Measurements from ENCODE around the gene EYS. TPM values are rescaled to one million over a fixed set of nuclear protein-coding genes. Genes with fewer than 3 reads are reported as not detected.

The EYS gene
- total RNA-seq, 5 donors from 2014 or later (not counting 1 experiment from before 2014, with no cell fraction given) = not detected

GRCh38 chr6:64792534-64792933, 914.5 kb downstream of the EYS start:
- Histone ChIP-seq H3K4me1 (ENCODE audit: control insufficient read depth in 1 of 2, extremely low read depth in 1 of 2, insufficient read depth in 2 of 2, low read length in 2 of 2) (peaks cover 0 to 3% of the 10 kb centered on the region in 2 experiments), H3K36me3 (ENCODE audit: control insufficient read depth in 2 of 2, extremely low read depth in 1 of 2, insufficient read depth in 1 of 2, low read length in 1 of 2) (no peaks in the 10 kb centered on the region), H3K27ac (ENCODE audit: low read length) (no peak overlapping the region), H3K27me3 (replicated peaks in 1 of 2; ENCODE audit: control insufficient read depth in 2 of 2, extremely low read depth in 1 of 2, insufficient read depth in 2 of 2, low read length in 1 of 2) (no peaks in the 10 kb centered on the region), H3K9me3 (no peaks in the 10 kb centered on the region), H3K4me3 (ENCODE audit: control insufficient read depth in 1 of 2, extremely low read depth in 1 of 2, low read length in 1 of 2) (no peak overlapping the region)
- H3K4me1 Mint-ChIP-seq = no peaks in the 10 kb centered on the region
- no peak overlapping the region for H3K27ac Mint-ChIP-seq
- 71% methylated on average over 1 of the region's 4 CpGs for WGBS (ENCODE audit: insufficient coverage)
- peaks cover 7 to 10% (median 9%) of the 10 kb centered on the region in 3 donors for H3K9me3 Mint-ChIP-seq
- DNase-seq (no peak), ATAC-seq (replicated peaks in 1 of 4) (no peak)
- CTCF ChIA-PET = no interaction called here
- H3K4me3 Mint-ChIP-seq = no peak overlapping the region
- no peaks in the 10 kb centered on the region for H3K36me3 Mint-ChIP-seq
- H3K27me3 Mint-ChIP-seq = no peaks in the 10 kb centered on the region
- POLR2A ChIA-PET = no interaction called here

- 0% methylated on average over 2 of the region's 3 CpGs for WGBS (ENCODE audit: insufficient coverage)
- peaks cover 1 to 9% (median 4%) of the 10 kb centered on the region in 3 donors for H3K9me3 Mint-ChIP-seq
- no peak overlapping the region for H3K4me3 ChIP-seq (ENCODE audit: control insufficient read depth in 1 of 2, extremely low read depth in 1 of 2, low read length in 1 of 2)
- H3K4me3 Mint-ChIP-seq = no peak overlapping the region
- no peak overlapping the region for H3K27ac Mint-ChIP-seq
- POLR2A ChIA-PET = no interaction called here
- no peaks in the 10 kb centered on the region for H3K36me3 ChIP-seq (ENCODE audit: control insufficient read depth in 2 of 2, extremely low read depth in 1 of 2, insufficient read depth in 1 of 2, low read length in 1 of 2)
- H3K27me3 ChIP-seq (replicated peaks in 1 of 2; ENCODE audit: control insufficient read depth in 2 of 2, extremely low read depth in 1 of 2, insufficient read depth in 2 of 2, low read length in 1 of 2) = no peaks in the 10 kb centered on the region
- H3K9me3 ChIP-seq = no peaks in the 10 kb centered on the region
- DNase-seq = no peak
- H3K4me1 Mint-ChIP-seq = no peaks in the 10 kb centered on the region
- H3K27ac ChIP-seq (ENCODE audit: low read length) = no peak overlapping the region
- H3K27me3 Mint-ChIP-seq = no peaks in the 10 kb centered on the region
- no peak for ATAC-seq (replicated peaks in 1 of 4)
- H3K4me1 ChIP-seq (ENCODE audit: control insufficient read depth in 1 of 2, extremely low read depth in 1 of 2, insufficient read depth in 2 of 2, low read length in 2 of 2) = peaks cover 0 to 3% of the 10 kb centered on the region in 2 experiments
- H3K36me3 Mint-ChIP-seq = no peaks in the 10 kb centered on the region
- CTCF ChIA-PET = no interaction called here
Observed at GRCh38 chr6:64789476-64789875, 917.5 kb downstream of the EYS start.

- 100% methylated on average over 2 of the region's 2 CpGs for WGBS (ENCODE audit: insufficient coverage)
- H3K27me3 ChIP-seq (replicated peaks in 1 of 2; ENCODE audit: control insufficient read depth in 2 of 2, extremely low read depth in 1 of 2, insufficient read depth in 2 of 2, low read length in 1 of 2) = no peaks in the 10 kb centered on the region
- no peak overlapping the region for H3K27ac Mint-ChIP-seq
- no peaks in the 10 kb centered on the region for H3K27me3 Mint-ChIP-seq
- H3K27ac ChIP-seq (ENCODE audit: low read length) = no peak overlapping the region
- no peaks in the 10 kb centered on the region for H3K9me3 ChIP-seq
- CTCF ChIA-PET = interaction anchor here in 1 of 2 donors (0.6 kb wide), 1 partner anchor 174 kb away, joined by 4 read pairs; no protein-coding TSS in a partner anchor
- DNase-seq (no peak), ATAC-seq (replicated peaks in 1 of 4) (no peak)
- H3K4me3 Mint-ChIP-seq = no peak overlapping the region
- H3K9me3 Mint-ChIP-seq = peaks cover 4 to 9% (median 4%) of the 10 kb centered on the region in 3 donors
- H3K4me1 ChIP-seq (ENCODE audit: control insufficient read depth in 1 of 2, extremely low read depth in 1 of 2, insufficient read depth in 2 of 2, low read length in 2 of 2) = peaks cover 0 to 3% of the 10 kb centered on the region in 2 experiments
- H3K4me1 Mint-ChIP-seq = no peaks in the 10 kb centered on the region
- no peaks in the 10 kb centered on the region for H3K36me3 ChIP-seq (ENCODE audit: control insufficient read depth in 2 of 2, extremely low read depth in 1 of 2, insufficient read depth in 1 of 2, low read length in 1 of 2)
- no peak overlapping the region for H3K4me3 ChIP-seq (ENCODE audit: control insufficient read depth in 1 of 2, extremely low read depth in 1 of 2, low read length in 1 of 2)
- POLR2A ChIA-PET = interaction anchor here in 1 of 2 donors (0.5 kb wide), 1 partner anchor 788 kb away, joined by 3 read pairs; no protein-coding TSS in a partner anchor
- no peaks in the 10 kb centered on the region for H3K36me3 Mint-ChIP-seq
Observed at GRCh38 chr6:64786736-64787135, 920.3 kb downstream of the EYS start.

- Histone ChIP-seq H3K4me1 (ENCODE audit: control insufficient read depth in 1 of 2, extremely low read depth in 1 of 2, insufficient read depth in 2 of 2, low read length in 2 of 2) (no peaks in the 10 kb centered on the region), H3K4me3 (ENCODE audit: control insufficient read depth in 1 of 2, extremely low read depth in 1 of 2, low read length in 1 of 2) (no peak overlapping the region), H3K27ac (ENCODE audit: low read length) (no peak overlapping the region), H3K9me3 (no peaks in the 10 kb centered on the region), H3K27me3 (replicated peaks in 1 of 2; ENCODE audit: control insufficient read depth in 2 of 2, extremely low read depth in 1 of 2, insufficient read depth in 2 of 2, low read length in 1 of 2) (no peaks in the 10 kb centered on the region), H3K36me3 (ENCODE audit: control insufficient read depth in 2 of 2, extremely low read depth in 1 of 2, insufficient read depth in 1 of 2, low read length in 1 of 2) (no peaks in the 10 kb centered on the region)
- no peak for ATAC-seq (replicated peaks in 1 of 4)
- Mint-ChIP-seq H3K27me3 (no peaks in the 10 kb centered on the region), H3K36me3 (no peaks in the 10 kb centered on the region), H3K9me3 (peaks cover 5 to 18% (median 14%) of the 10 kb centered on the region in 3 donors), H3K4me3 (no peak overlapping the region), H3K27ac (no peak overlapping the region), H3K4me1 (no peaks in the 10 kb centered on the region)
- ChIA-PET CTCF (no interaction called here), POLR2A (no interaction called here)
- DNase-seq = no peak
- WGBS (ENCODE audit: insufficient coverage) = no CpG with 5 or more reads among the region's 3 CpGs
Observed at GRCh38 chr6:64782877-64783276, 924.1 kb downstream of the EYS start.

GRCh38 chr6:64777941-64778785, 928.9 kb downstream of the EYS start:
- no peak overlapping the region for H3K27ac Mint-ChIP-seq
- POLR2A ChIA-PET = no interaction called here
- Histone ChIP-seq H3K9me3 (no peaks in the 10 kb centered on the region), H3K4me3 (ENCODE audit: control insufficient read depth in 1 of 2, extremely low read depth in 1 of 2, low read length in 1 of 2) (no peak overlapping the region), H3K4me1 (ENCODE audit: control insufficient read depth in 1 of 2, extremely low read depth in 1 of 2, insufficient read depth in 2 of 2, low read length in 2 of 2) (no peaks in the 10 kb centered on the region), H3K27me3 (replicated peaks in 1 of 2; ENCODE audit: control insufficient read depth in 2 of 2, extremely low read depth in 1 of 2, insufficient read depth in 2 of 2, low read length in 1 of 2) (no peaks in the 10 kb centered on the region), H3K36me3 (ENCODE audit: control insufficient read depth in 2 of 2, extremely low read depth in 1 of 2, insufficient read depth in 1 of 2, low read length in 1 of 2) (no peaks in the 10 kb centered on the region), H3K27ac (ENCODE audit: low read length) (no peak overlapping the region)
- H3K4me1 Mint-ChIP-seq = no peaks in the 10 kb centered on the region
- no peak overlapping the region for H3K4me3 Mint-ChIP-seq
- peaks cover 8 to 28% (median 22%) of the 10 kb centered on the region in 3 donors for H3K9me3 Mint-ChIP-seq
- WGBS (ENCODE audit: insufficient coverage) = 55% methylated on average over 2 of the region's 3 CpGs
- CTCF ChIA-PET = interaction anchor here in 1 of 2 donors (0.5 kb wide), 1 partner anchor 122 kb away, joined by 3 read pairs; no protein-coding TSS in a partner anchor
- DNase-seq (no peak), ATAC-seq (replicated peaks in 1 of 4) (no peak)
- H3K27me3 Mint-ChIP-seq = no peaks in the 10 kb centered on the region
- no peaks in the 10 kb centered on the region for H3K36me3 Mint-ChIP-seq

GRCh38 chr6:64776359-64776758, 930.7 kb downstream of the EYS start:
- ChIA-PET CTCF (interaction anchor here in 1 of 2 donors (0.6 kb wide), 1 partner anchor 104 kb away, joined by 3 read pairs; no protein-coding TSS in a partner anchor), POLR2A (no interaction called here)
- ATAC-seq (replicated peaks in 1 of 4) (no peak), DNase-seq (no peak)
- H3K27me3 Mint-ChIP-seq = no peaks in the 10 kb centered on the region
- Histone ChIP-seq H3K9me3 (no peaks in the 10 kb centered on the region), H3K36me3 (ENCODE audit: control insufficient read depth in 2 of 2, extremely low read depth in 1 of 2, insufficient read depth in 1 of 2, low read length in 1 of 2) (no peaks in the 10 kb centered on the region), H3K4me3 (ENCODE audit: control insufficient read depth in 1 of 2, extremely low read depth in 1 of 2, low read length in 1 of 2) (no peak overlapping the region), H3K4me1 (ENCODE audit: control insufficient read depth in 1 of 2, extremely low read depth in 1 of 2, insufficient read depth in 2 of 2, low read length in 2 of 2) (no peaks in the 10 kb centered on the region), H3K27me3 (replicated peaks in 1 of 2; ENCODE audit: control insufficient read depth in 2 of 2, extremely low read depth in 1 of 2, insufficient read depth in 2 of 2, low read length in 1 of 2) (no peaks in the 10 kb centered on the region), H3K27ac (ENCODE audit: low read length) (no peak overlapping the region)
- peaks cover 11 to 25% (median 22%) of the 10 kb centered on the region in 3 donors for H3K9me3 Mint-ChIP-seq
- H3K36me3 Mint-ChIP-seq = no peaks in the 10 kb centered on the region
- no peak overlapping the region for H3K27ac Mint-ChIP-seq
- no peak overlapping the region for H3K4me3 Mint-ChIP-seq
- H3K4me1 Mint-ChIP-seq = no peaks in the 10 kb centered on the region
- no CpG with 5 or more reads among the region's 1 CpG for WGBS (ENCODE audit: insufficient coverage)
